GM12873 (cell line): Measurements from ENCODE around the gene DPM2.

Source experiments
- CTCF ChIP-seq: IDR thresholded peaks from 2 replicates; pipeline ENCODE4 v1.5.1; 2012; ENCODE audit warnings: low read depth, mild to moderate bottlenecking, moderate library complexity, low read length, control low read depth; ENCODE audit not compliant: insufficient read depth; ENCODE audit errors: missing control alignments

The DPM2 gene

DNA sequence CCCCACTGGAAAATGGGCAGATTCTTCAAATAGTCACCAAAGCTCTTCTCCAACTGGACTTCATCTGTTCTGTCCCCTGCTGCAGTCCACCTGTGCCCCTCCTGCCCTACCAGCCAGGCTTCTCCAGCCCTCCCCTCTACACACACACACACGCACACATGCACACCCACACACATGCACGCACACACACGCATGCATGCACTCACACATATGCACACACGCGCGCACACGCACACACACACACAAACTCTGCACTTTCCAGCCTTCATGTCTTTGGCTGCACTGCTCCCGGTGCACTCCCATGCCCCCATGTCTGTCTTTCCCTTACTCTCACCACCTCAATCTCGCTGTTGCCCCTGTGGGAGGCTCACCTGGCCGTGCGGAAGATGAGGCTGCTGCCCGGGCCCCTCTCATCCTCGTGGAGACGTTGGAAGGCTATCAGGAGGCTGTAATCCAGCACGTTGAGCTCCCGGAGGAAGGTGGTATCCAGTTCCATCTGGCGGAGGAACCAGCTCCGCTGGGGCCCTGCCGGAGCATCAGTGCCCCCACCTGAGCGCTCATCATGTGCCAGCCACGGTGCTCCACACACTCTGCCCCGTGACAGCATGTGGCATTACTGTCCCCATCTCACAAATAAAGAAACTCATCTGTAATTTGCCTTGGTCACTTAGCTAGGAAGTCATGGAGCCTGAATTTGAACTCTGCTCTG, 12.8 kb downstream of the DPM2 start:
- TF ChIP-seq CTCF = no peak

DNA sequence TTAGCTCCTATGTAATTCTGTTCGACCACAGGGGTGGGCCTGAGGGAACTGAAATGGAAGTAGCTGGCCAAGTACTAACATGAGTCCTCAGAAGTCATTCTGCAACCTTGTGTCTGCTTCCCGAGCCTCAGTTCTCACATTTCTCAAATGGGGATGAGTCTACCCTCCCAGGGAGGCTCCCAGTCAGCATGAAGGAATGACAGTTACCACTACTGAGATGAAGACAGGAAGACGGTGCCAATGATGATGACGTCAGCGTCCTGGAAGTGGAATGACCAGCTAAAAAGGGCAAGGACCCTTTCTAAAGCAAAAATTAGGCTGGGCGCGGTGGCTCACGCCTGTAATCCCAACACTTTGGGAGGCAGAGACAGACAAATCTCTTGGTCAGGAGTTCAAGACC, 13.9 kb downstream of the DPM2 start:
- no peak for TF ChIP-seq CTCF

- no peak for TF ChIP-seq CTCF
Observed at GRCh38 chr9:127923046-127923445, 14.6 kb downstream of the DPM2 start.

DNA sequence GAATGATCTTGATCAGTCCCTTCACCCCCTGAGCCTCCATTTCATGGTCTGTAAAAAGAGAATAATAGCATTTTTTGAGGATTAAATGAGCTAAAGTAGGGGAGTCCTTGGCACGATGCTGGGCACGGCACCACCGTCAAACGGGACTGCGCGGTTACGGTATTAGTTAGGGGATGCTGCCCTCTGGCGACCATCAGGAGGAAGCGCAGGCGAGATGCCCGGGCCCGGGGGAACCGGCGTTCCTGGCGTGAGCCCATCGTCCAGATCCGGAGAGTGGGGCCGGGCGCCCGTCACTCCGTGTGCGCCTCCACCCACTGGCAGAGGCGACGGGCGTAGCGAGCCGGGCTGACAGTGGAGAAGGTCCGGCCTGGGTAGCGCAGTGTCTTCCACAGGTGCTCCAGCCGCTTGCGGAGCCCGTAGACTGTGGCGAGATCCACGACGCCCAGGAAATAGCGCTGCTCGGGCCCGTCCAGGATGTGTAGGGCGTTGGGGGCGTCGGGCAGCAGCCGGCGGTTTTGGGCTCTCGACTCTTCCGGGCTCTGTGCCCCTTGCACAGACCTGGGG, 16.0 kb downstream of the DPM2 start:
- TF ChIP-seq CTCF = peak; percentile 95

DNA sequence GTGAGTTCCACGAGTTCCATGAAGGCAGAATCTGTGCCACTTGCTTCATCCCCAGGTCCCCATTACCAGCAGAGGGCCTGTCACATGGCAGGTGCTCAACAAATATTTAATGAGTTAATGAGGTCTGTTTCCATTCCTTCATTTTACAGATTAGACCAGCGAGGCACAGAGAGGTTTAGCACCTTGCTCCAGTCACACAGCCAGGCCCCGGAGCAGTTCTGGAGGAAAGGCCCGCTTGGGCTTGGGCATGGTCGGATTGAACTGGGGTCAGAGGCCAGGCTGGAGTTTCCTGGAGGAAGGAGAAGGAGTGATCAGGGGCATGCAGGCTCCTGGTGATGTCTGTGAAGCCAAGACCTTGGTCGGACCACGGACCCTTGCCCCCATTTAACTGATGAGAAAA, 16.9 kb downstream of the DPM2 start:
- no peak for TF ChIP-seq CTCF

- no peak for TF ChIP-seq CTCF
Observed at GRCh38 chr9:127919253-127919815, 18.3 kb downstream of the DPM2 start.

DNA sequence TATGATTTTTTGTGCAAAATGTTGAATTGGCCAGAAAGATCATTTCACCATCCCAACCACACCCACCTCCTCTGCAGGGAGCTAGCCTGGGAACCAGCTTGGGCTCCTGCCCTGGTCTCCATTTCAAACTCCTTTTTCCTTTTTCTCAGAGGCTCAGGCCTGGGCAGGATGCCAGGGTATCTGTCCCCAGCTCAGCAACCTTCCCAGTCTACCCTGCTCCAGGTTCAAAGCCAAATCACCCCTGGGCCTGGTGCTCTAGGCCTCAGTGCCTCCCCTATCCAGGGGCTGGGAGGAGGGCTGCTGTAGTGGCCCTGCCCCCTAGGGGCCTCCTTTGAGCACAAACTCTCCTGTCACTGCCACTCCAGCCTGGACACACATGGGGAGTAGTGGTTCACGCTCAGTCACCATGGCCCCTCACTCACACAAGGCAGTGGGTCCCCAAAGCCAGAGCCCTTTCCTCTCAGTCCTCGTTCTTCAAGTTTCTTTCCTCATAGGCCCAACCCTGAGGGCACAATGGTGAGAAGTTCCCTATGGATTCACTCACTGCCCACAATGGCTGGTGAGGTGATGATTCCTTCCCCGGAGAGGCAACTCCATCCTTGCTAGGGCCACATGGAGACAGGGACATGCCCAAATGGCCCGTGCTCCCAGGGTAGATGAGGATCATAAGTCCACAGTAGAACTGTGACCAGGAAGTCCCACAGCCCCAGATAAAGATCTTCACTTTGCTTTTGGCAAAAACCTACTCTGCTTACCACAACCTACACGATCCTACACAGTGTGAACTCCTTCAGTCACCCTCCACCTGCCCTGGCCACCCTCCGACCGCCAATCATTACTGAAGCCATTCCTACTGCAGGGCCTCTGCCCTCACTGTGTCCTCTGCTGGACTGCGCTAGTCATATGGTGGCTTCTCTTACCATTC, 19.2 kb downstream of the DPM2 start:
- TF ChIP-seq CTCF = peak; percentile 46
